GM12864 (cell line): Measurements from ENCODE around the gene CDK18.

Source experiments
- DNase-seq: peaks from one replicate; pipeline ENCODE4 v3.0.0-alpha.2; 2011; ENCODE audit warnings: low read depth
- H3K4me3 ChIP-seq: 2 replicates; pipeline ENCODE4 v1.5.1; 2011; ENCODE audit warnings: mild to moderate bottlenecking, low read depth, low read length, control low read depth
- CTCF ChIP-seq: IDR thresholded peaks from 2 replicates; pipeline ENCODE4 v1.5.1; 2011; ENCODE audit warnings: low read depth, mild to moderate bottlenecking, moderate library complexity, low read length, control low read depth, inconsistent platforms; ENCODE audit errors: missing control alignments

CDK18 gene

GRCh38 chr1:205527931-205528330 lies 23.5 kb downstream of the CDK18 start:
- TF ChIP-seq CTCF: no peak
- no peak overlapping the region for H3K4me3 ChIP-seq
- DNase-seq: no peak

- no peak for DNase-seq
- no peak overlapping the region for H3K4me3 ChIP-seq
- TF ChIP-seq CTCF: no peak
These were observed 24.0 kb downstream of the CDK18 start for GRCh38 chr1:205528446-205528886.

- no peak for DNase-seq
- peak; percentile 90 for TF ChIP-seq CTCF
- H3K4me3 ChIP-seq: no peak overlapping the region
These were observed 24.7 kb downstream of the CDK18 start for GRCh38 chr1:205528887-205529825.

GRCh38 chr1:205530116-205530515 lies 25.6 kb downstream of the CDK18 start:
- H3K4me3 ChIP-seq: no peak overlapping the region
- no peak for TF ChIP-seq CTCF
- no peak for DNase-seq

- DNase-seq: no peak
- no peak overlapping the region for H3K4me3 ChIP-seq
These were observed 26.9 kb downstream of the CDK18 start for GRCh38 chr1:205531191-205532025.

More at GRCh38 chr1:205531191-205532025, 26.9 kb downstream of the CDK18 start:
- no peak for TF ChIP-seq CTCF
